Measurements from ENCODE around the gene UXT. TPM values are rescaled to one million over a fixed set of nuclear protein-coding genes. Genes with fewer than 3 reads are reported as not detected.
"Not testable (repeated sequence)": the region's sequence is repeated elsewhere in the genome, so short reads cannot be mapped to it uniquely, and the experiment has no call there.

The UXT gene
- 143 and 164 TPM in 2 replicates for total RNA-seq (2014; rRNA removed; shearing (Covaris generic))
- polyA plus RNA-seq (2015; cell fraction: cytosol; rRNA removed), result 105 and 115 TPM in 2 replicates
- 42.2 and 64.3 TPM in 2 replicates for polyA plus RNA-seq (2015; cell fraction: nucleus; rRNA removed)

DNA sequence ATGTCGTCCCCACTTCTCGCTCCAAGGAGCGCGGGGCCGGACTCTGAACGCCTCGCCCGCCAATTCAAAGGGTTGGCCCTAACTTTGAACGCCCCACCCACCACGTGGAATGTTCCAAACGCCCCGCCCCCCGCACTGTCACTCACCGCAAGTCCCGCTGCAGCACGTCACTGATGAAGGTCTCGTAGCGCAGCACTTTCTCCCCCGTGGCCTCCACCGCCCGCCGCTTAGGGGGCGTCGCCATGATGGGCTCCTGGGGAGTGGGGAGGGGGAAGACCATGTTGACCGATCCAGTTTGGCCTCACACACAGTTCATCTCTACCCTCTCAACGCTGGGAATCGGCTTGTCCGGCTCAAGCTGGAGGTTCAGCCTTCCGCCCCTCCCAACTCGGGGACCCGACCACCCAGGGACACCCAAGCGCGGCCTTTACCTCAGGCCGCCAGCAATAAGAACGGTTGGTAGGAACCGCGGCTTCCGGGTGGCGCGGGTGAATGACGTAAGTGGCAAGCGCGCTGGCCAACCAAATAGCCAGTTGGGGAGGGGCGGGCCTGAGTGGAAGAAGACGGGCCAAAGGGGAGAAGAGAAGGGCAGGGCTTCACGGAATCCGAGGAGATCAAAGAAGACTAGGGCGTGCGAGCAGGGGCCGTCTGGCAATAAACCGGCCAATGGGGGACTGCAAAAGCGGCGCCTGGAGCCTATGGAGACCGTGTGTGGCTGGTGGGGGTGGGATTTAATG is at the start of gene UXT:
TSS of gene UXT (minus strand) at position 497 of the 737 bp plus-strand sequence. CDS start at position 244, 253 bp downstream.
- peak; percentile 93 for DNase-seq (ENCODE audit: low read depth, low spot score)
- in situ Hi-C loops (cut with HindIII; ENCODE audit: low pct_unique_long_range_greater_than_20kb, low sequenced_read_pairs), result no loop called here

- in situ Hi-C loops (cut with HindIII; ENCODE audit: low pct_unique_long_range_greater_than_20kb, low sequenced_read_pairs), result no loop called here
Measured at GRCh38 chrX:47707031-47707780, 48.2 kb upstream of the UXT start.

GRCh38 chrX:47706575-47706974 is 47.6 kb upstream of the UXT start:
- no peak for DNase-seq (ENCODE audit: low read depth, low spot score)
- in situ Hi-C loops (cut with HindIII; ENCODE audit: low pct_unique_long_range_greater_than_20kb, low sequenced_read_pairs), result no loop called here

More at GRCh38 chrX:47707031-47707780, 48.2 kb upstream of the UXT start:
- DNase-seq (ENCODE audit: low read depth, low spot score), result no peak

DNA sequence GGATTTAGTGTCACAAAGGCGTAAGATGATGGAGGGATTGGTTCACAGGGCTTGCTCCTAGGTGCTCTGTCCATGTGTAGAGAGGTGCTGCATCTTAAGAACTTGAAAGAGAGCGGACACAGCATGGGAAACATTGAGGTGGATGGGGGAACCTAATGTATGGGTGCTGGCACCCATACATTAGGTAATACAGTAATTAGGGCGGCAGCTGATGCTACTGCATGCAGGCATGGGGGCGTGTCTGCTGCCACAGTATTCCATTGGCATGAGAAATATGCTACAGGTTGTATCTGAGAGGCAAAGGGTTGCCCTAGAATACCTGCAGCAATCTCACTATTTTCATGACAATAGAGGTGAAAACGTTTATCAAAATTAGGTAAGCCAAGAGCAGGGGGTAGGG is 45.8 kb upstream of the UXT start:
- DNase-seq (ENCODE audit: low read depth, low spot score), result no peak
- in situ Hi-C loops (cut with HindIII; ENCODE audit: low pct_unique_long_range_greater_than_20kb, low sequenced_read_pairs), result no loop called here

DNA sequence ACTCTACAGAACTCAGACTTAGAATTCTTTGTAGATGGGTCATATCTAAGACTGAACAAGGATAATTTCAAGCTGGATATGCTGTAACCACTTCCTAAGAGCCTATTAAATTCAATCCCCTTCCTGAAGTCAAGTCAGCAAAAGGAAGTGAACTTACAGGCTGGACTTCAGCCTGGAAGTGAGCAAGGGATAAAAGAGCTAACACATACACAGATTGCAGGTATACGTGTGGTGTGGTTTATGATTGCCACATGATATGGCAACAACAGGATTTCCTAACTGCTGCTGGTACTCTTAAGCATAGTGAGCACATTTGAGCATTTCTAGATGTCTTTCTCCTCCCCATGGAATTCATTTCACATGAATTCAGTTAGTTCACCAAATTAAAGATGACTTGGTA is 38.2 kb upstream of the UXT start:
- no peak for DNase-seq (ENCODE audit: low read depth, low spot score)
- in situ Hi-C loops (cut with HindIII; ENCODE audit: low pct_unique_long_range_greater_than_20kb, low sequenced_read_pairs), result no loop called here

DNA sequence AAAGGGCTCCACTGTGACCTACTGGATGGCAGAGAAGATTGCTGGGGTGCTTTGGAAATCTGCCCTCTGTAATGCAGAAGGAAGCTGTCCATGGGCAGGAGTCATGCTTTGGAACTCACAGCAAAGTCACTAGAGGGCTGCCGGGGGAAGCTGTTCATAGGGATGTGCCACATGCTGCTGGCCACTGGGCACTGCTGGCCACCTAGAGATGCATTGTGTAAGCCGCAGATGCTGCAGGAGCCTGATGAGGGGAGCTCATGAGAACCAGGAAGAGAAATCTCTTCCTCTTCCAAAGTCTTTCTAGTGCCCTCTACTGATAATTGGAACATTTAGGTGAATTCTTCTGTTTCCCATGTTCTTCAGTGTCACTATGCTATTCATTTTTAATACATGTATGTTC is 31.2 kb upstream of the UXT start:
- peak; percentile 36 for DNase-seq (ENCODE audit: low read depth, low spot score)
- in situ Hi-C loops (cut with HindIII; ENCODE audit: low pct_unique_long_range_greater_than_20kb, low sequenced_read_pairs), result no loop called here

- DNase-seq (ENCODE audit: low read depth, low spot score), result no peak
- in situ Hi-C loops (cut with HindIII; ENCODE audit: low pct_unique_long_range_greater_than_20kb, low sequenced_read_pairs), result no loop called here
Measured at GRCh38 chrX:47687263-47687662, 28.3 kb upstream of the UXT start.

DNA sequence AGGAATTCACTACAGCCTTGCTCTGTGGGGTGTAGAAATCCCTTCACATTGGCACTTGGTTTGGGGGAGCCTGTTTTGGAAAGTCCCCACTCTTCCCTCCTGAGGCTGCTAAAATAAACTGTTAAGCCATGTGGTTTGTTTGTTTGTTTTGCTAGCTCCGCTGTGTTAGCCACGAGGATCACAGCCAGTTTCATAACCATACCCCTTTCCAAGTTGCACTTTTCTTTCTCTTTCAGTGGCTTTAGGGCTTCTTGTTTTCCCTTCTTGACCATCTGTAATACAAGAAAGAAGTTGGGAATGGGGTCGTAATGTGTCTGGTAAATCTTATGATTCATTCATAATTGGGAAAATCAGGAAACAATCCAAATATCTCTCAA is 24.8 kb upstream of the UXT start:
- in situ Hi-C loops (cut with HindIII; ENCODE audit: low pct_unique_long_range_greater_than_20kb, low sequenced_read_pairs), result no loop called here

GRCh38 chrX:47683184-47683828 is 24.3 kb upstream of the UXT start:
- in situ Hi-C loops (cut with HindIII; ENCODE audit: low pct_unique_long_range_greater_than_20kb, low sequenced_read_pairs), result no loop called here
- no peak for DNase-seq (ENCODE audit: low read depth, low spot score)

More for the DNA sequence above, 24.8 kb upstream of the UXT start:
- no peak for DNase-seq (ENCODE audit: low read depth, low spot score)

- in situ Hi-C loops (cut with HindIII; ENCODE audit: low pct_unique_long_range_greater_than_20kb, low sequenced_read_pairs); DNase-seq (ENCODE audit: low read depth, low spot score): not testable (repeated sequence)
Measured at GRCh38 chrX:47675959-47676859, 17.2 kb upstream of the UXT start.

- DNase-seq (ENCODE audit: low read depth, low spot score), result no peak
- in situ Hi-C loops (cut with HindIII; ENCODE audit: low pct_unique_long_range_greater_than_20kb, low sequenced_read_pairs), result no loop called here
Measured at GRCh38 chrX:47674776-47675175, 15.8 kb upstream of the UXT start.

- in situ Hi-C loops (cut with HindIII; ENCODE audit: low pct_unique_long_range_greater_than_20kb, low sequenced_read_pairs); DNase-seq (ENCODE audit: low read depth, low spot score): not testable (repeated sequence)
Measured at GRCh38 chrX:47665797-47666196, 6.8 kb upstream of the UXT start.

- DNase-seq (ENCODE audit: low read depth, low spot score), result no peak
- in situ Hi-C loops (cut with HindIII; ENCODE audit: low pct_unique_long_range_greater_than_20kb, low sequenced_read_pairs), result no loop called here
Measured at GRCh38 chrX:47664737-47665136, 5.8 kb upstream of the UXT start.

GRCh38 chrX:47662144-47662657 is 3.2 kb upstream of the UXT start:
- DNase-seq (ENCODE audit: low read depth, low spot score), result peak; percentile 68
- in situ Hi-C loops (cut with HindIII; ENCODE audit: low pct_unique_long_range_greater_than_20kb, low sequenced_read_pairs), result no loop called here

GRCh38 chrX:47661539-47661938 is 2.6 kb upstream of the UXT start:
- in situ Hi-C loops (cut with HindIII; ENCODE audit: low pct_unique_long_range_greater_than_20kb, low sequenced_read_pairs), result no loop called here

DNA sequence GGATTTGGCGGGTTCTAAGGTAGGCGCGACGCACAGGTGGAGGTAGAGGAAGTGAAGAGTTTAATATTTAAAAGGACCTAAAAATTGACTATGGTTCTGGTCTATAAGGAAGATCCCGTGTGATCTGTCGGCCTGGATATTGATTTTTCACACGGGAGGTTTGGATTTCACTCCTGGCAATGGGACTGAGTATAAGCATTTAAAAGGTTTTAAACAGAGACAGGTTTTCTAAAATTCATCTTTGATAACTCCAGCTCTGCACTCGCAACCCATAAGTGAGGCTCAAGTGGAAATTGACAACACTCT is 394 bp upstream of the UXT start:
- no peak for DNase-seq (ENCODE audit: low read depth, low spot score)
- in situ Hi-C loops (cut with HindIII; ENCODE audit: low pct_unique_long_range_greater_than_20kb, low sequenced_read_pairs), result no loop called here

More at GRCh38 chrX:47661539-47661938, 2.6 kb upstream of the UXT start:
- no peak for DNase-seq (ENCODE audit: low read depth, low spot score)

DNA sequence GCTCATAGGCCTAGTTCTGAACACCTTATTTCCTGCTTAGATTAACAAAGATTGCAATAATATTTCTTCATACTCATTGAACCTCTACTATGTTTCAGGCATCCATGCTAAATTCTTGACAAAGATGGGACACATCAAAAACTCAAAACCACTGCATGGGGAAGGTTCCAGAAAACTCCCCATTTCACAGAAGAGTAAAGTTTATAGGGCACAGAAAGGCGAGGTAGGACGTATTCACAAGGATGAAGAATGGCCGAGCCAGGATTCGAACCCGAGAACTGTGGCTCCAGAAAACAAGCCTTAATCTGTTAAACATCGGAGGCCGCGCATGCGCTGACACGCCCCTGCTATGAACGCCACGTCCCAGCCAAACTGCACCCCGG is 688 bp downstream of the UXT start:
- in situ Hi-C loops (cut with HindIII; ENCODE audit: low pct_unique_long_range_greater_than_20kb, low sequenced_read_pairs), result no loop called here
- no peak for DNase-seq (ENCODE audit: low read depth, low spot score)

Data from SK-MEL-5 (cell line).